Hepatocyte (in vitro differentiated cells): ENCODE results near the gene DNER. TPM values are rescaled to one million over a fixed set of nuclear protein-coding genes. Genes with fewer than 3 reads are reported as not detected.

ENCODE experiments used
- DNase-seq: peaks from one replicate; pipeline ENCODE4 v3.0.0-alpha.2; 2016; ENCODE audit warnings: low spot score
- H2AFZ ChIP-seq: fragments of 200-600 bp; sonication (generic); 2 replicates; pipeline ENCODE4 v1.6.0; 2016; ENCODE audit warnings: antibody characterized with exemption, mild to moderate bottlenecking
- H3K27ac ChIP-seq: fragments of 200-600 bp; sonication (generic); 2 replicates; pipeline ENCODE4 v1.5.1; 2016; ENCODE audit warnings: mild to moderate bottlenecking
- H3K27me3 ChIP-seq: fragments of 200-600 bp; sonication (generic); 2 replicates; pipeline ENCODE4 v1.6.1; 2016
- H3K36me3 ChIP-seq: fragments of 200-600 bp; sonication (generic); replicated peaks from 2 replicates; pipeline ENCODE4 v1.5.1; 2016; ENCODE audit warnings: low read depth; ENCODE audit not compliant: insufficient read depth
- H3K4me1 ChIP-seq: fragments of 200-600 bp; sonication (generic); 2 replicates; pipeline ENCODE4 v1.5.1; 2016; ENCODE audit warnings: mild to moderate bottlenecking, moderate library complexity; ENCODE audit not compliant: insufficient read depth
- H3K4me2 ChIP-seq: fragments of 200-600 bp; sonication (generic); 2 replicates; pipeline ENCODE4 v1.6.0; 2016
- H3K4me3 ChIP-seq: fragments of 200-600 bp; sonication (generic); 2 replicates; pipeline ENCODE4 v1.5.1; 2016; ENCODE audit warnings: mild to moderate bottlenecking
- H3K79me2 ChIP-seq: fragments of 200-600 bp; sonication (generic); 2 replicates; pipeline ENCODE4 v1.6.0; 2017; ENCODE audit warnings: mild to moderate bottlenecking
- H3K9me2 ChIP-seq: fragments of 200-600 bp; sonication (generic); replicated peaks from 2 replicates; pipeline ENCODE4 v1.6.0; 2017; ENCODE audit warnings: mild to moderate bottlenecking; ENCODE audit not compliant: insufficient read depth
- H3K9me3 ChIP-seq: fragments of 200-600 bp; sonication (generic); 2 replicates; pipeline ENCODE4 v1.5.1; 2016; ENCODE audit warnings: low read depth, mild to moderate bottlenecking
- H4K20me1 ChIP-seq: fragments of 200-600 bp; sonication (generic); 2 replicates; pipeline ENCODE4 v1.6.0; 2016; ENCODE audit warnings: mild to moderate bottlenecking; ENCODE audit not compliant: insufficient read depth, poor library complexity, severe bottlenecking
- EZH2 ChIP-seq: fragments of 200-600 bp; sonication (generic); IDR thresholded peaks from 2 replicates; pipeline ENCODE4 v1.6.1; 2016; ENCODE audit warnings: antibody characterized with exemption, mild to moderate bottlenecking, borderline replicate concordance
- EZH2phosphoT487 ChIP-seq: fragments of 200-600 bp; sonication (generic); IDR thresholded peaks from one replicate; pipeline ENCODE4 v1.6.1; 2018; ENCODE audit warnings: antibody characterized with exemption, mild to moderate bottlenecking, low read depth, moderate library complexity; ENCODE audit not compliant: unreplicated experiment, severe bottlenecking
- WGBS: methylation state at CpG from one replicate; pipeline ENCODE4 v1.1.6; 2016; ENCODE audit warnings: low lambda C conversion rate; ENCODE audit errors: missing lambda C conversion rate; 5-methylcytosine and 5-hydroxymethylcytosine counted together
- polyA plus RNA-seq: library from polyadenylated mRNA; unstranded; fragments of >200 nt; fragmentation: Nextera tagmentation; extraction: Ambion mirVana; gene quantifications from 2 replicates; pipeline ENCODE4 v1.2.1, GENCODE V29; 2016
- total RNA-seq: library from RNA; depleted of rRNA; stranded (reverse); fragments of >200 nt; gene quantifications from 2 replicates; pipeline ENCODE4 v1.2.3, GENCODE V29; 2014
- TF ChIP-seq, protein P1 (sequence below): fragments of 200-600 bp; sonication (generic); IDR thresholded peaks from 2 replicates; pipeline ENCODE4 v1.5.1; 2016; ENCODE audit warnings: antibody characterized with exemption, mild to moderate bottlenecking; ENCODE audit not compliant: poor library complexity

The DNER gene
- total and polyA plus RNA-seq, 2 experiments from 2014 or later, result 0.37 TPM; not detected in 1

DNA sequence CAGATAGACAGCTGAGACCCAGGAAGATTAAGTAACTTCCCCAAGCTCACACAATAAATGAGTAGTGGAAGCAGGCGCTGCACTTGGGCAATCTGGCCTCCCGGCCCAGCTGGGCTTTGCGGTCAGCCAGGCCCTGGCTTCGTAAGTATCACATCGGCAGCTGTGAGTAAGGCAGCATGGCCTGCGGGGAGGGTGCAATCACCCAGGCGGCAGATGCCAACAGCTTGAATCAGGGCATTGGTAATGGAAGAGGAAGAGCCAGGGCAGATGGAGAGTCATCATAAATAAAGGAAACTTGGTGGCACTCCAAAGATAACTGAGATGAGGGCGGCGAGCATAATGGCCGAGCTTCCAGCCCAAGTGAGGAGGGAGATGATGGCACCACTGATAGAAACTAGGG, 225.3 kb downstream of the DNER start:
- 91% methylated on average over 10 of the region's 10 CpGs for WGBS
- Histone ChIP-seq H3K4me2 (no peak overlapping the region), H3K79me2 (no peaks in the 10 kb centered on the region)

GRCh38 chr2:229488232-229488631, 226.1 kb downstream of the DNER start:
- H3K9me2 ChIP-seq, result no peaks in the 10 kb centered on the region
- H3K27me3 ChIP-seq, result no peaks in the 10 kb centered on the region
- no peaks in the 10 kb centered on the region for H3K9me3 ChIP-seq
- no peaks in the 10 kb centered on the region for H3K79me2 ChIP-seq
- no peaks in the 10 kb centered on the region for H3K36me3 ChIP-seq
- no peak overlapping the region for H3K27ac ChIP-seq
- H2AFZ ChIP-seq, result no peak overlapping the region
- no peak overlapping the region for H3K4me2 ChIP-seq
- H3K4me1 ChIP-seq, result no peaks in the 10 kb centered on the region
- 94% methylated on average over 4 of the region's 4 CpGs for WGBS
- H4K20me1 ChIP-seq, result no peaks in the 10 kb centered on the region
- TF ChIP-seq, protein P1, sequence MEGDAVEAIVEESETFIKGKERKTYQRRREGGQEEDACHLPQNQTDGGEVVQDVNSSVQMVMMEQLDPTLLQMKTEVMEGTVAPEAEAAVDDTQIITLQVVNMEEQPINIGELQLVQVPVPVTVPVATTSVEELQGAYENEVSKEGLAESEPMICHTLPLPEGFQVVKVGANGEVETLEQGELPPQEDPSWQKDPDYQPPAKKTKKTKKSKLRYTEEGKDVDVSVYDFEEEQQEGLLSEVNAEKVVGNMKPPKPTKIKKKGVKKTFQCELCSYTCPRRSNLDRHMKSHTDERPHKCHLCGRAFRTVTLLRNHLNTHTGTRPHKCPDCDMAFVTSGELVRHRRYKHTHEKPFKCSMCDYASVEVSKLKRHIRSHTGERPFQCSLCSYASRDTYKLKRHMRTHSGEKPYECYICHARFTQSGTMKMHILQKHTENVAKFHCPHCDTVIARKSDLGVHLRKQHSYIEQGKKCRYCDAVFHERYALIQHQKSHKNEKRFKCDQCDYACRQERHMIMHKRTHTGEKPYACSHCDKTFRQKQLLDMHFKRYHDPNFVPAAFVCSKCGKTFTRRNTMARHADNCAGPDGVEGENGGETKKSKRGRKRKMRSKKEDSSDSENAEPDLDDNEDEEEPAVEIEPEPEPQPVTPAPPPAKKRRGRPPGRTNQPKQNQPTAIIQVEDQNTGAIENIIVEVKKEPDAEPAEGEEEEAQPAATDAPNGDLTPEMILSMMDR, result no peak
- TF ChIP-seq EZH2phosphoT487 (no peak), EZH2 (no peak)
- no peak for DNase-seq
- H3K4me3 ChIP-seq, result no peak overlapping the region

More for the DNA sequence above, 225.3 kb downstream of the DNER start:
- H3K27me3 ChIP-seq, result no peaks in the 10 kb centered on the region
- H3K36me3 ChIP-seq, result no peaks in the 10 kb centered on the region
- DNase-seq, result no peak
- H4K20me1 ChIP-seq, result no peaks in the 10 kb centered on the region
- no peaks in the 10 kb centered on the region for H3K9me2 ChIP-seq
- H2AFZ ChIP-seq, result no peak overlapping the region
- no peak overlapping the region for H3K4me3 ChIP-seq
- H3K9me3 ChIP-seq, result no peaks in the 10 kb centered on the region
- no peaks in the 10 kb centered on the region for H3K4me1 ChIP-seq
- TF ChIP-seq, protein P1, result no peak
- TF ChIP-seq EZH2, result no peak
- no peak for TF ChIP-seq EZH2phosphoT487
- H3K27ac ChIP-seq, result no peak overlapping the region

- H3K27me3 ChIP-seq, result no peaks in the 10 kb centered on the region
- H4K20me1 ChIP-seq, result no peaks in the 10 kb centered on the region
- no peak overlapping the region for H2AFZ ChIP-seq
- H3K79me2 ChIP-seq, result no peaks in the 10 kb centered on the region
- no peaks in the 10 kb centered on the region for H3K9me2 ChIP-seq
- no peaks in the 10 kb centered on the region for H3K36me3 ChIP-seq
- H3K4me1 ChIP-seq, result no peaks in the 10 kb centered on the region
- 82% methylated on average over 3 of the region's 3 CpGs for WGBS
- no peak overlapping the region for H3K4me2 ChIP-seq
- TF ChIP-seq, protein P1, result no peak
- no peak for TF ChIP-seq EZH2phosphoT487
- no peak for TF ChIP-seq EZH2
- no peak overlapping the region for H3K4me3 ChIP-seq
- H3K9me3 ChIP-seq, result no peaks in the 10 kb centered on the region
- no peak overlapping the region for H3K27ac ChIP-seq
- DNase-seq, result no peak
These were observed 227.7 kb downstream of the DNER start for GRCh38 chr2:229486673-229487072.

DNA sequence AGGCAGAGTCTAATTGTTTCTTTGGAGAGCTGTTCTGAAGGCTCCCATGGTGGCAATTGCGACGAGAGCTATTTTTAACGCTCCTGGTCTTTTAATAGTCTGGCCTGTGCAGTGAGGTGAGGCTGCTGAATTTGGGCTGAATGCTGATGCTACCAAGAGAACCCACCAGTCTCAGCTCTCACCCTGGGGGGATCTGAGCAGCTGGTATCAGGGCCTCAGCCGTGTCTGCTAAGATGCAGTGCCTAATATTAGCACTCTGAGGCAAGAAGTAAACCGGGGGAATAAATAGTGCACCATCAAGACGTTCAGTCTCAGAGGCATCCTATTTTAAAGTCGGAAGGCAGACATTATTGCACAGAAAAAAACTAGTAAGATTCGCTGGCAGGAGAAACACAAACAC, 228.5 kb downstream of the DNER start:
- Histone ChIP-seq H4K20me1 (no peaks in the 10 kb centered on the region), H2AFZ (no peak overlapping the region), H3K9me2 (no peaks in the 10 kb centered on the region), H3K4me1 (no peaks in the 10 kb centered on the region), H3K9me3 (no peaks in the 10 kb centered on the region), H3K4me2 (no peak overlapping the region), H3K27ac (no peak overlapping the region), H3K79me2 (no peaks in the 10 kb centered on the region), H3K4me3 (no peak overlapping the region), H3K36me3 (no peaks in the 10 kb centered on the region), H3K27me3 (no peaks in the 10 kb centered on the region)
- TF ChIP-seq EZH2phosphoT487 (no peak), EZH2 (no peak)
- TF ChIP-seq, protein P1, result no peak
- no peak for DNase-seq
- 61% methylated on average over 8 of the region's 8 CpGs for WGBS
